Body of pancreas (tissue), 4 donors: ENCODE measurements around the gene ZNF423.

Experiments
- CTCF ChIP-seq, 7 experiments: fragments of 450-650 bp in 4 of 7; fragments of 200-600 bp in 3 of 7; sonication (generic) in 3 of 7; IDR thresholded peaks; one replicate each; pipeline ENCODE4 v1.5.1; 2016 to 2019; ENCODE audit warnings: antibody characterized with exemption in 7 of 7
- POLR2A ChIP-seq, 3 donors: fragments of 450-650 bp; IDR thresholded peaks; one replicate each; pipeline ENCODE4 v1.6.1; 2016; ENCODE audit warnings: antibody characterized with exemption in 3 of 3, mild to moderate bottlenecking in 2 of 3

- no peak for TF ChIP-seq CTCF (IDR thresholded peaks at IDR 0.05)
- TF ChIP-seq POLR2A (IDR thresholded peaks at IDR 0.05), result no peak
Measured at GRCh38 chr16:49740256-49740655, 115.7 kb downstream of the ZNF423 start.
